Glutamatergic neuron (in vitro differentiated cells): ENCODE results near the gene RFX2. TPM values are rescaled to one million over a fixed set of nuclear protein-coding genes. Genes with fewer than 3 reads are reported as not detected.

Experiments used
- DNase-seq: peaks from one replicate; pipeline ENCODE4 v3.0.0; 2022
- H3K27ac Mint-ChIP-seq: one replicate; pipeline ENCODE4 v1.8.0; 2020; ENCODE audit warnings: mild to moderate bottlenecking, mixed read lengths, inconsistent platforms; ENCODE audit not compliant: unreplicated experiment
- H3K27me3 Mint-ChIP-seq: one replicate; pipeline ENCODE4 v1.8.0; 2020; ENCODE audit warnings: mild to moderate bottlenecking, moderate library complexity, mixed read lengths, inconsistent platforms; ENCODE audit not compliant: unreplicated experiment
- H3K36me3 Mint-ChIP-seq: one replicate; pipeline ENCODE4 v1.8.0; 2020; ENCODE audit warnings: mild to moderate bottlenecking, mixed read lengths, inconsistent platforms; ENCODE audit not compliant: unreplicated experiment
- H3K4me1 Mint-ChIP-seq: one replicate; pipeline ENCODE4 v1.8.0; 2020; ENCODE audit warnings: mild to moderate bottlenecking, low read depth, mixed read lengths, inconsistent platforms; ENCODE audit not compliant: unreplicated experiment
- H3K4me3 Mint-ChIP-seq: one replicate; pipeline ENCODE4 v1.8.0; 2020; ENCODE audit warnings: mild to moderate bottlenecking, mixed read lengths, inconsistent platforms; ENCODE audit not compliant: unreplicated experiment
- H3K9me3 Mint-ChIP-seq: one replicate; pipeline ENCODE4 v1.8.0; 2020; ENCODE audit warnings: mild to moderate bottlenecking, moderate library complexity, mixed read lengths, inconsistent platforms; ENCODE audit not compliant: unreplicated experiment
- total RNA-seq: library from RNA; stranded (reverse); fragmentation: NEBNext Ultra II Directional; extraction: Animal tissue kit (Norgen Biotek cat#: 25700); gene quantifications from one replicate; pipeline ENCODE4 v1.2.1, GENCODE V29; 2021; ENCODE audit not compliant: unreplicated experiment
- TF ChIP-seq, protein P1 (sequence below): fragments of 200-600 bp; sonication (generic); IDR thresholded peaks from one replicate; pipeline ENCODE4 v1.5.0; 2021; ENCODE audit not compliant: partially characterized antibody, unreplicated experiment

Gene RFX2
- total RNA-seq, 1 donor from 2014 or later: 4.3 TPM

DNA sequence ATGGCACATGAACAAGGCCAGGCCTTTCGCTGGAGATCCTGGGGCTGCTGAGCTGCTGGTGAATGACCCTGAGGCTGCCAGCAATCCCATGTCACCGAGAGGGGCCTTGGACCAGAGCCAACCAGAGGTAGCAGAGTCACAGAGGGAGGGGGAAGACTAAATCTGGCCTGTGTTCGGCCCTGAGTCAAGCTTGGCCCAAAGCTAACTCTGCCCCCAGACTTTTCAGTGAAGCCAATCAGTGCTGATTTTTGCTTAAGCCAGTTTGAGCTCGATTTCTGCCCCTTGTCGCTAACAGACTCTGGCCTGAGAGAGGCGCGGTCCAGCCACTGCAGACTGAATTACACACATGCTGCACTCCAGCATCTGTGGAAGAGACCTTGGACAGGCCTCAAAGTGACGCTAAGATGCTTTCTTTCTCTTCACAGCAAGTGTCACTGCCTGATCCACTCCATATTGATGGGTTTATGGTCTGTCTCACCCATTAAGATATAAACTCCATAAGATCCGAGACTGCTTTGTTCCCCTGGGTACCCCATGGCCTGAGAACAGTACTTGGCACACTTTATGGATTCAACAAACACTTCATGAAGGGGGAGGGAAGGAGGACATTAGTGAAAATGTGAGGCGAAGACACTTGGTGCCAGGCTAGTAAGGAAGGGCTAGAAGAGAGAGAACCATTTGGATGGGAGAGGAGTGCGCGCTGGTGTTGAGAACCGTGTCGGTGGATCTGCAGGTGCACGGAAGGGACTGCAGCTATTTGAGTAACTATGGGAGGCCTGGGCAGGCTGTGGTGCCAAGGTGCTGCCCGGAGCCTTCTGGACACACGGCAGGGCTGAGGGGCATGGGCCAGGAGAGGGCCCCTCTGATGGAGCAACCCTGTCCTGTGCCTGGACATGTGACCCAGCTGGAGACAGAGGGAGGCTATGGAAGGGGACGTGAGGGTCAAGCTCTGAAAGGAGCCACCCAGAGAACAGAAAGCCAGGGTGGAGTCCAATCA lies 150.0 kb downstream of the RFX2 start:
- Mint-ChIP-seq H3K4me3 (peak overlapping the region; percentile 40), H3K27ac (peak overlapping the region; percentile 64), H3K4me1 (peaks cover 53% of the 10 kb centered on the region), H3K9me3 (peaks cover 3% of the 10 kb centered on the region), H3K36me3 (no peaks in the 10 kb centered on the region), H3K27me3 (peaks cover 12% of the 10 kb centered on the region)
- DNase-seq: no peak
- TF ChIP-seq, protein P1, sequence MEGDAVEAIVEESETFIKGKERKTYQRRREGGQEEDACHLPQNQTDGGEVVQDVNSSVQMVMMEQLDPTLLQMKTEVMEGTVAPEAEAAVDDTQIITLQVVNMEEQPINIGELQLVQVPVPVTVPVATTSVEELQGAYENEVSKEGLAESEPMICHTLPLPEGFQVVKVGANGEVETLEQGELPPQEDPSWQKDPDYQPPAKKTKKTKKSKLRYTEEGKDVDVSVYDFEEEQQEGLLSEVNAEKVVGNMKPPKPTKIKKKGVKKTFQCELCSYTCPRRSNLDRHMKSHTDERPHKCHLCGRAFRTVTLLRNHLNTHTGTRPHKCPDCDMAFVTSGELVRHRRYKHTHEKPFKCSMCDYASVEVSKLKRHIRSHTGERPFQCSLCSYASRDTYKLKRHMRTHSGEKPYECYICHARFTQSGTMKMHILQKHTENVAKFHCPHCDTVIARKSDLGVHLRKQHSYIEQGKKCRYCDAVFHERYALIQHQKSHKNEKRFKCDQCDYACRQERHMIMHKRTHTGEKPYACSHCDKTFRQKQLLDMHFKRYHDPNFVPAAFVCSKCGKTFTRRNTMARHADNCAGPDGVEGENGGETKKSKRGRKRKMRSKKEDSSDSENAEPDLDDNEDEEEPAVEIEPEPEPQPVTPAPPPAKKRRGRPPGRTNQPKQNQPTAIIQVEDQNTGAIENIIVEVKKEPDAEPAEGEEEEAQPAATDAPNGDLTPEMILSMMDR: no peak

DNA sequence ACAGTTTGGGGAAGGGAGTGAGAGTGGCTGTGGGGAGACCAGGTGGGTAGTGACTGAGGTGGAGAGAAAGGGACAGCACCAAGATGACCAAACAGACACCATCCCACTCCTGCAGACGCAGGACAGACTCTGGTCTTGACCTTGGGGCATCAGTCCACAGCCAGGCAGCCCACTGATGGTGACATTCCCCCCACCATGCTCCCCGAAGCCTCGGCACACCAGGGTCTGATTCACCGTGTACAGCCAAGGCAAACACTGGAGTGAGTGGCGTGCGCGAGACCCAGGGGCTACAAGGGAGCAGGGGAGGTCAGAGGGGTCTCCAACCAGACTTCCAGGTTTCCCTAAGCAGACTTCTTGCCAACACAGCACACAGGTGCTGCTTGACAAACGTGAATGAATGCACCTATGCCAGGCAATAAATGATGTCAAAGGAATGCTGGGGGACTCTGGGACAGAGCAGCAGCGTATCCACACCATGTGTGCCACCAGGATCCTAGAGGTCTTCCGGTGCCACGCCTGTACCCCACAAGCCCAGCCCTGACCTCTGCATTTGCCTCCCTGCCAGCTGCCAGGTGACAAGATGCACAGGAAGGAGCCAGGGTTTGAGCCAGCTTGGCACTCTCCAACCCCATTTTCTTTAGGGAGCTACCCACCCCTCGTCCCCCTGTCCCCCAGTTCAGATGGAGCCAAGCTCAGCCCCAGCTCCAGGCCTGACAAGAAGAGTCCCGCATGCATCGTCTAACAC lies 150.9 kb downstream of the RFX2 start:
- Mint-ChIP-seq H3K27ac (peak overlapping the region; percentile 71), H3K4me3 (peak overlapping the region; percentile 40), H3K36me3 (no peaks in the 10 kb centered on the region), H3K9me3 (peaks cover 3% of the 10 kb centered on the region), H3K27me3 (peaks cover 12% of the 10 kb centered on the region), H3K4me1 (peaks cover 49% of the 10 kb centered on the region)
- TF ChIP-seq, protein P1: no peak
- no peak for DNase-seq

DNA sequence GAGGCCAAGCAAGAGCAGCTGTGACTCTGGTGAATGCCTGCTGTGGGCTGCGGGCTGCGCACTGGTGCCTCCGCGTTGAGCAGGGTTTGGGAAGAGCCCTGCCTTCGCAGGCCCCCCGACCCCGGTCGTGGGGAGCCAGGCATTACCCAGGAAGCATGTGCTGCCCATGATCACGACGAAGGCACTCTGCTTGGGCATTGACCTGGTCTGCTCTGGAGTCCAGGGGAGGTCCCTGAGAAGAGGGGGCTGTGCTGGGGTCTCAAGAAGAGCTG lies 151.5 kb downstream of the RFX2 start:
- H3K36me3 Mint-ChIP-seq: no peaks in the 10 kb centered on the region
- no peak for DNase-seq
- TF ChIP-seq, protein P1: no peak
- H3K4me3 Mint-ChIP-seq: peak overlapping the region; percentile 38
- H3K4me1 Mint-ChIP-seq: peaks cover 56% of the 10 kb centered on the region
- peaks cover 7% of the 10 kb centered on the region for H3K9me3 Mint-ChIP-seq
- peak overlapping the region; percentile 71 for H3K27ac Mint-ChIP-seq
- H3K27me3 Mint-ChIP-seq: peaks cover 13% of the 10 kb centered on the region

DNA sequence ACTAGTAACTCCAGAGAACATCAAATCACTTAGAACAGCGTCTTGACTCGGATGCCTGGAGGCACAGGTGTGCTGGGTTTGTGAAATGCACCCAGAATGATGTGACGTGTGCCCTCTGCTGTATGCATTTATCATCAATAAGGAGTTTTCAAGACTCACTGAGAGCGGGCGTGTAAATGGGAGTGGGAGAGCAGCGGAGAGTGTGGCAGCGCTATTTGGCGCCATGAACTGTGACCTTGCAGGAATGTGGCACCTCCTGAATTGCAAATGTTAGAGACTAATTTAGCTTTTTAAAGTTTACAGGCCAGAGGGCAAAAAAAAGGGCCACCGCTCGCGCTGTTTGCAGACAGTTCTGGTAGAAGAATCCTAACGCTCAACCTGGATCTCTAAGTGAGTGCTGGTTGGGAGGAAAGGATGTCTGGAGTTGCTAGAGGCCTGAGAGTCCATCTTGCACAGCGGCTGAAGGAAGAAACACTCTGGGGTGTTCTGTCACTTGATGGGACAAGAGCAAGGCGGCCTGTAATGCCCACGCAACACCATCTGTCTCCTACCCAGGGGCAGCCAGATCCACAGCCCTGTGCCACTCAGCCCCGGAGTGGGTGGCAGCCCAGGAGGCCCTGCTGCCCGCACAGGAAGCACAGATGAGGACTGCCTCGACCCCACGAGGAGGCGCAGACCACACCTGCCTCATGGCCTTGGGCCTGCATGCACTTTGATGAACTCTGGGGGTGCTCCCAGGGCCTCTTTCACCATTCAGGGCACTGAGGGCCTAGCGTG lies 152.0 kb downstream of the RFX2 start:
- peaks cover 15% of the 10 kb centered on the region for H3K27me3 Mint-ChIP-seq
- DNase-seq: no peak
- TF ChIP-seq, protein P1: no peak
- peaks cover 61% of the 10 kb centered on the region for H3K4me1 Mint-ChIP-seq
- peak overlapping the region; percentile 36 for H3K27ac Mint-ChIP-seq
- H3K9me3 Mint-ChIP-seq: peaks cover 7% of the 10 kb centered on the region
- H3K36me3 Mint-ChIP-seq: no peaks in the 10 kb centered on the region
- H3K4me3 Mint-ChIP-seq: no peak overlapping the region
